ENCODE results near the gene PAEP.
"Not testable (repeated sequence)": the region's sequence is repeated elsewhere in the genome, so short reads cannot be mapped to it uniquely, and the experiment has no call there.

Gene PAEP

DNA sequence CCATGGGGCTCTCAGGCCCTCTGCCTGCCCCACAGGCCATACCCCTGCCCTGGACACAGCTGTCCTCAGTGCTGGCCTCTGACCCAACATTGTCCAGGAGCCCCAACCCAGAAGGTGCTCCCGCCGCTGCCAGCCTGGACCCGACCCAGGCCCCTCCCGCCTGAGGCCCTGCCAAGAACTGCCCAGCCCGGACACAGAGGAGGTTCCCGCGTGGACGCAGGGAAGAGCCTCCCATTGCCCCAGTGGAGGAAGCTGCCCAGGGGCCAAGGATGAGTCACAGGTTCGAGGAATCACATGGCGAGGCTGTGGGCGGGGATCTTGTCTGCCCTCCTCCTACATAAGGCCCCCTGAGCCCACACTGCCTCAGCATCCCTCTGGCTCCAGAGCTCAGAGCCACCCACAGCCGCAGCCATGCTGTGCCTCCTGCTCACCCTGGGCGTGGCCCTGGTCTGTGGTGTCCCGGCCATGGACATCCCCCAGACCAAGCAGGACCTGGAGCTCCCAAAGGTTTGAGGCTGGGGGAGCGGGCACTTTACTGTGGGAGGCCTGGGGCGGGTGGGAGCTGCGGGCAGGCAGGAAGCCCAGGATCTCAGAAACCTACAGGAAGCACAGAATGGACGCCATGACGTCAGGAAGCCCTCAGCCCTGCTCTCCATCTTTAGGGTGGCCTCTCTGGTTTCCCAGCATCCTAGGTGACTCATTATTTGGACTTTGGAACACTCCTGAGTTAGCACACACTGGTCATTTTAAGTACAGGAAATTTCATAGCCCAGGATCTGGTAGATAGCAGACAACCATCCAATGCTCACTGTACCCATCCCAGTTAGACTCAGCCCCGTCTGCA lies at the start of gene PAEP:
PAEP (plus strand) TSS at position 366 of the 844 bp plus-strand sequence.
- Histone ChIP-seq H3K36me3 (ENCODE audit: insufficient read depth, low read length) (no peaks in the 10 kb centered on the region), H3K9me3 (ENCODE audit: control insufficient read depth, insufficient read depth, low read length) (no peaks in the 10 kb centered on the region), H3K9ac (ENCODE audit: low read depth, low read length) (no peak within 1 kb of the TSS), H3K4me1 (ENCODE audit: insufficient read depth, low read length) (no peaks in the 10 kb centered on the region)

DNA sequence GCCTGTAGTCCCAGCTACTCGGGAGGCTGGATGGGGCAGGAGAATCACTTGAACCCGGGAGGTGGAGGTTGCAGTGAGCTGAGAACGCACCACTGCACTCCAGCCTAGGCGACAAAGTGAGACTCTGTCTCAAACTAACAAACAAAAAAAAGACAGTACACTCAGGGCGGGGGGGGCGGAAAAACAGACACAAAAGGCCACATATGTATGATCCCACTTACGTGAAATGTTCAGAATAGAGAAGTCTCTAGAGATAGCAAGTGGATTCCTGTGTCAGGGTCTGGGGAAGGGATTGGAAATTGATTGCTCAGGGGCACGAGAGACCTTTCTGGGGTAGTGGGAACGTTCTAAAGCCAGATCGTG lies 49.3 kb upstream of the PAEP start:
- Histone ChIP-seq H3K9me3 (ENCODE audit: control insufficient read depth, insufficient read depth, low read length) (no peaks in the 10 kb centered on the region; the same call in 1 of the 2 replicates), H3K9ac (ENCODE audit: low read depth, low read length) (no peak overlapping the region), H3K36me3 (ENCODE audit: insufficient read depth, low read length) (no peaks in the 10 kb centered on the region), H3K4me1 (ENCODE audit: insufficient read depth, low read length) (peaks cover 6% of the 10 kb centered on the region; the same call in 1 of the 2 replicates)

DNA sequence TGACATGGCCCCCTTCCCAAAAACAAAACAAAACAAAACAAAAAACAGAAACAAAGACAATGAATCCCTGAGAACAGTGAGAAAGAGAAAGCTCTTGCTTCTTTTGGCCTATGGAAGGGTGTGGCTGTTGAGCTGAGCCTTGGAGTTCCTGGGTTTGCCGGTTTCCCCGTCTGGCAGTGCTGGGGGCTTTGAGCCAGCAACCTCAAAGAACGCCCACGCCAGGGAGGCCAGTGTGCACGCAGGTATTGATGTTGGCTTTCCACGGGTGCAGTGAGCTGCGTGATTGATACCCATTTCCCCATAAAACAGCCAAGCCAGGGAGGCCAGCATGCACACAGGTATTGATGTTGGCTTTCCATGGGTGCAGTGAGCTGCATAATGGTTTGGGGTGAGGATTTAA lies 48.7 kb upstream of the PAEP start:
- Histone ChIP-seq H3K36me3 (ENCODE audit: insufficient read depth, low read length) (no peaks in the 10 kb centered on the region), H3K9me3 (ENCODE audit: control insufficient read depth, insufficient read depth, low read length) (no peaks in the 10 kb centered on the region; the same call in 1 of the 2 replicates), H3K4me1 (ENCODE audit: insufficient read depth, low read length) (peaks cover 6% of the 10 kb centered on the region; the same call in 1 of the 2 replicates), H3K9ac (ENCODE audit: low read depth, low read length) (no peak overlapping the region)

DNA sequence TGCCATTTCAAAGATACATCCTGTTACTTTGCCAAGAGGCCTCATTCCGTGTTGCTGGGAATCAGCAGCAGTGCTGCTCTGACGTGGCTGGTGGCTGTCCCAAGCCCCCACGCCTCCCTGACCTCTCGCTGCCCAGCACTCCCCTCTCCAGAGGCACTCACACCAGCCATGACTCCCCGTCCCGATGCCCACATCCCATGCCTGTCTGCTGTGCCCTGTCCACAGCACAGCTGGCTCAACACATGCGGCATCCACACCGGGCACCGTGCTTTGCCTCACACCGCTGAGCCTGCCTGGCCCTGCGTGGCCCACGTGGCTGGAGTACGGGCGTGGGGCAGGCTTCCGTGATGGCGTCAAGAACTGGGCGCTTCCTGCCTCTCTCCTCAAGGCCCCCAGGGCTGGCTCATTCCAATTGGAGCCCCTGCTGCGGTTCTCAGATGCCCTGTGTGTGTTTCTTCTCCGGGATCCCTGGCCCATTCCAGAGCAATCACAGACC lies 48.2 kb upstream of the PAEP start:
- H3K9me3 ChIP-seq (ENCODE audit: control insufficient read depth, insufficient read depth, low read length): no peaks in the 10 kb centered on the region; the same call in 1 of the 2 replicates
- no peaks in the 10 kb centered on the region for H3K36me3 ChIP-seq (ENCODE audit: insufficient read depth, low read length)
- H3K9ac ChIP-seq (ENCODE audit: low read depth, low read length): no peak overlapping the region
- peaks cover 6% of the 10 kb centered on the region; the same call in 1 of the 2 replicates for H3K4me1 ChIP-seq (ENCODE audit: insufficient read depth, low read length)

DNA sequence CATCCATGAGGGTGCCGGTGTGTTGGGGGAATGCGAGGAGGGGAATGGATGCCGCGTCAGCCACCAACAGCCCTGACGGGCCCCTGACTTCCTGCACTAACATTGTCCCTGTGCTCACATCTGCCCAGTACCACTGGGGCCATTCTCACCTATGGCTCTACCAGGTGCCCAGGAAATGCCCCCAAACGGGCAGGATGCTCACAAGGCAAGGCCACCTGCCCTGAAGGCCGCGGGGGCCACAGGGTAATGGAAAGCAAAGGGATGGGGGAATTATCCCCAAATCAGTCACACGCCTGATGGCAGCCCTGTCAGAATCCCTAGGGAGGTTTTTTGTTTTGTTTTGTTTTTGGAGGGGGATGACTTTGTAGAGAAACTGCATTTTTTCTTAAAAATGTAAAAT lies 47.6 kb upstream of the PAEP start:
- not testable (repeated sequence) for H3K9ac ChIP-seq (ENCODE audit: low read depth, low read length); H3K4me1 ChIP-seq (ENCODE audit: insufficient read depth, low read length); H3K36me3 ChIP-seq (ENCODE audit: insufficient read depth, low read length); H3K9me3 ChIP-seq (ENCODE audit: control insufficient read depth, insufficient read depth, low read length)

DNA sequence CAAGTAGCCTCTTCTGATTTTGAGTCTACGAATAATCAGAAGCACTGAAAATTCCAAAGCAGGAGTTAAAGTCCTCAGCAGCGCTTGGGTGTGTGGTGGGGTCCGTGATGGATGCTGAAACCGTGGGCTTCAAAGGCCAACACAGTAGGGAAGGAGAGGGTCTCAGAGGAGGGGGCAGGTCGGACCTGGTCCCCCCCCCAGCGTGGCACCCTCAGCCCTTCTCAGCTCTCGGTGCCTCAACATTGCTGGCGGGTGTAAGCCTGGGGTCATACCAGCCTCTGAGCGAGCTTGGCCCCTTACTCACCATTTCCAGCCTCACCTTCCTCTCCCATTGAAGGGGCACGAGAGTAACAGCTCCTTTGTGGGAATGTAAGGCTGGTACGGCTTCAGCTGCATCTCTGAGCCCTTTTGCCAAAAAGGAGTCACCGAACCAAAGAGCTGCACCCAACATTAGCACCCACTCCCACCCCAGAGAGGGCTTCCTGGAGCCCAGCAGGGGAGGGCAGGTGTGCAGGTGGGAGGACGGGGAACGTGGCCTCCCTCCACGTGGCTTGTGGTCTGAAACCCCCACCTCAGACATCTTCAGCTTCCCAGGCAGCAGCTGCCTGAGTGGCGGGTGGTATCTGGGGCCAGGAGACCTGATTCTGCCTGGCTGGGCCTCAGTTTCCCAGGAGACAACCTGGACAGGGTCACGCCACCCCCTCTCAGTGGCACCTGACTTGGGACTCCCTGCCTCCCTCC lies 47.0 kb upstream of the PAEP start:
- Histone ChIP-seq H3K36me3 (ENCODE audit: insufficient read depth, low read length) (no peaks in the 10 kb centered on the region), H3K9me3 (ENCODE audit: control insufficient read depth, insufficient read depth, low read length) (no peaks in the 10 kb centered on the region), H3K4me1 (ENCODE audit: insufficient read depth, low read length) (peaks cover 6% of the 10 kb centered on the region; the same call in 1 of the 2 replicates), H3K9ac (ENCODE audit: low read depth, low read length) (no peak overlapping the region)

DNA sequence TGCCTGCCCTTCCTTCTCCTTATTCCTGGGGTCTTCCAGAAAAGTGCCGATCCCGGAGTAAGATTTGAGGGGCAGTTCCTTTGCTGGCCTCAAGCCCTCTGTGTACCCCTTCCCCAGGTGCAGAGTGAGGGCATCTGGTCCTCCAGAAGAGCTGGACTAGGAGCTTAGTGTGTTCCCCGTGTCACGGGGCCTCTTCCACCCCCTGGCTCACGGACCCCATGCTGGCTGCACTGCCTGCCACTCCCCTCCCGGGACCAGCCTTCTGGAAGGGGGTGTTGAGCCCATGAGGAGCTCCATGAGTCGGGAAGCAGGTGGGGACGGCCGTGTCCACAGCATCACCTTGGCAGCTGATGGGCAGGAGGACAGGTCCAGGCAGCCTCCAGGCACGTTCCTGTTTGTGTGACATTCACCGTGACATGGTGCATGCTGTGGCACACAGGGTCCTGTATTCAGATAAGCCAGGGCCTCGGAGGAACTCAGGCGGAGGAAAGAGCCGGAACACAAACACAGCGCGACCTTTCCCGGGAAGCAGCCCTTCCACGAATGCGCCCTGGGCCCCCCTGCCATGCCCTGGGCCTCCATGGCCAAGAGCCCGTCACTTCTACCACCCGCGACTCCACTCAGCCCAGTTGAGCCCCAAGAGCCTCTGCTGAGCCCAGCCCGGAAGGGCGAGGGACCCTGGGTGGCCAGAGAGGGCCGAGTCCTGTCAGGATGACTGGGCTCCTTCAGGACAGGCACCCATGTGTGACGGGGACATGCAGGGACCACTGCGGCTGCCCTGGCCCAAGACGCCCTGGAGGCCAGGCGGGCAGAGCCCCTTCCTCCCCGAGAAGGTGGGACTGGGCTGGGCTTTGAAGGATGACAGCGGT lies 46.2 kb upstream of the PAEP start:
- H3K9me3 ChIP-seq (ENCODE audit: control insufficient read depth, insufficient read depth, low read length): no peaks in the 10 kb centered on the region
- no peaks in the 10 kb centered on the region for H3K36me3 ChIP-seq (ENCODE audit: insufficient read depth, low read length)
- H3K4me1 ChIP-seq (ENCODE audit: insufficient read depth, low read length): peaks cover 6% of the 10 kb centered on the region; the same call in 1 of the 2 replicates
- no peak overlapping the region for H3K9ac ChIP-seq (ENCODE audit: low read depth, low read length)

DNA sequence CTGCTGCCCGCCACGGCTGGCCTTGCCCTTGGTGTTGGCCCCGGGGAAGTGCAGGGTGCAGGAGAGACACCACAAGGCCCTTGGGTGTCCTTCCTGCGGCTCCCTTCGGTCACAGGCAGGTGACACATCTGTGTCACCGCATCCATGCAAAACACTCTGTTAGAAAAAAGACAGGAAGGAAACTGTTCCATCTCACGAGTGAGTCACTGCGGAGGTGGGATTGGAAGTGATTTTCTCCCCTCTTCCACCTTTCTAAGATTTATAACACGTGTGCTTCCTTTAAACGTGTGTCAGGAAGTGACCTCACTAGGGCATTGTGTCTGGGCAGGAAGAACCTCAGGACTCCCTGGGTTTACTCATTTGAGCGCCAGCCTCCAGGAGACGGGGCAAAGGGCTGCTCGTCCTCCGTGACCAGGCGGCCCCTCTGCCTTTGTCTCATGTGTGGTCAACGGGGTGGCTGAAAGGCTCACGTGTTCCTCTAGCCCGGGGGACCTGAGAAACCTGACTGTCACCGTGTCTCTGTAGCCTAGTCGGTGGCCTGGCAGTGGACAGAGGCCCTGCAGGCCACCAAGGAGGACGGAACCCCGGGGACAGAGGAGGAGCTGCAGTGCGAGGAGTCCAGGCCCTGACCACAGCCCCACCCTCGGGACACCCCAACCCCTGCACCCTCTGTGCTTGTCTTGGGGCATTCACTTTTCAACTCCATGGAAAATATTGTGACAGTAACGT lies 45.3 kb upstream of the PAEP start:
- Histone ChIP-seq H3K9ac (ENCODE audit: low read depth, low read length) (no peak overlapping the region), H3K9me3 (ENCODE audit: control insufficient read depth, insufficient read depth, low read length) (no peaks in the 10 kb centered on the region), H3K36me3 (ENCODE audit: insufficient read depth, low read length) (no peaks in the 10 kb centered on the region), H3K4me1 (ENCODE audit: insufficient read depth, low read length) (peaks cover 6% of the 10 kb centered on the region; the same call in 1 of the 2 replicates)

DNA sequence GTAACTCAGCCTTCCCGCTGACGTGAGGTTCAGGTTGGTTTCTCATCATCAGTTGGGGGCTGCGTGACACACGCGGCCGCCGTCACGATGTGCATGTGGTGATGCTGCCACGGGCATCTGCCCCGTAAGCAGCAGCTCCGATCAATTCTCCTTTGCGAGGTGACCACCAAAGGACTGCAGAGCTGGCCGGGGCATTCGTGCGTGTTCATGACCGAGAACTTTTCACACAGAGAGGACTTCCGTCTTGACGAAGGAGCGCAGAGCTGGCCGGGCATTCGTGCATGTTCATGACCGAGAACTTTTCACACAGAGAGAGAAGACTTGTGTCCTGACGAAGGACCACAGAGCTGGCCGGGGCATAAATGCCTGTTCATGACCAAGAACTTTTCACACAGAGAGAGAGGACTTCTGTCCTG lies 44.1 kb upstream of the PAEP start:
- H3K9me3 ChIP-seq (ENCODE audit: control insufficient read depth, insufficient read depth, low read length): no peaks in the 10 kb centered on the region
- H3K36me3 ChIP-seq (ENCODE audit: insufficient read depth, low read length): no peaks in the 10 kb centered on the region
- H3K4me1 ChIP-seq (ENCODE audit: insufficient read depth, low read length): peaks cover 9% of the 10 kb centered on the region; the same call in 1 of the 2 replicates
- H3K9ac ChIP-seq (ENCODE audit: low read depth, low read length): no peak overlapping the region

DNA sequence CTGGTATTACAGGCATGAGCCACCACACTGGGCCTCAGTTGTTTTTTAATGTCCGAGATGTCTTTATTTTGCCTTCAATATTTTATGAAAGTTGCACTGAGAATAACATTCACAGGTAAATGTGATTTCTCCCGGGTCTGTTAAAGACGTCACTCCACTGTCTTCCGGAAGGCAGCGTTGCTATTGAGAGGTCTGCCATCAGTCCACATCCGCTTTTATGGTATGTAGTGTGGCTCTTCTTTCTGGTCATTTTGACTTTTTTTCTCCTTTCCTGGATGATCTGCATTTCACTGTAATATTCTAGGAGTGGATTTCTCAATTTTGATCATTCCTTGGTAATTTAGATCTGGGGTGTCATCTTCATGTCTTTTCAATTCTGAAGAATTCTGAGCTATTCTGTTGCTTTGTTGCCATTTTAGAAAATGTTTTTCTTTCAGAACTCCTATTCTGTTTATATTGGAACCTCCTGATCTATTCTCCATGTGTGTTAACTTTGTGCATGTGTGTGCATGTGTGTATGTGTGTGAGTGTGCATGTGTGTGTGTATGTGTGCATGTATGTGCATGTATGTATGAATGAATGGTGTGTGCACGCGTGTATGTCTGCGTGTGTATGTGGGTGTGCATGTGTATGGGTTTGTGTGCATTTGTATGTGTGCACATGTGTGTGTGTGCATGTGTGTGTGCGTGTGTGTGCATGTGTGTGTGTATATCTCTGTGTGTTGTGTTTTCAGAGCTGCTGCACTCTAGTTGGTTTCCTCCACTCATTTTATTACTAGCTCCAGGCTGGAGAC lies 42.2 kb upstream of the PAEP start:
- Histone ChIP-seq H3K9me3 (ENCODE audit: control insufficient read depth, insufficient read depth, low read length) (no peaks in the 10 kb centered on the region), H3K36me3 (ENCODE audit: insufficient read depth, low read length) (no peaks in the 10 kb centered on the region), H3K4me1 (ENCODE audit: insufficient read depth, low read length) (peaks cover 6% of the 10 kb centered on the region; the same call in 1 of the 2 replicates), H3K9ac (ENCODE audit: low read depth, low read length) (no peak overlapping the region)

DNA sequence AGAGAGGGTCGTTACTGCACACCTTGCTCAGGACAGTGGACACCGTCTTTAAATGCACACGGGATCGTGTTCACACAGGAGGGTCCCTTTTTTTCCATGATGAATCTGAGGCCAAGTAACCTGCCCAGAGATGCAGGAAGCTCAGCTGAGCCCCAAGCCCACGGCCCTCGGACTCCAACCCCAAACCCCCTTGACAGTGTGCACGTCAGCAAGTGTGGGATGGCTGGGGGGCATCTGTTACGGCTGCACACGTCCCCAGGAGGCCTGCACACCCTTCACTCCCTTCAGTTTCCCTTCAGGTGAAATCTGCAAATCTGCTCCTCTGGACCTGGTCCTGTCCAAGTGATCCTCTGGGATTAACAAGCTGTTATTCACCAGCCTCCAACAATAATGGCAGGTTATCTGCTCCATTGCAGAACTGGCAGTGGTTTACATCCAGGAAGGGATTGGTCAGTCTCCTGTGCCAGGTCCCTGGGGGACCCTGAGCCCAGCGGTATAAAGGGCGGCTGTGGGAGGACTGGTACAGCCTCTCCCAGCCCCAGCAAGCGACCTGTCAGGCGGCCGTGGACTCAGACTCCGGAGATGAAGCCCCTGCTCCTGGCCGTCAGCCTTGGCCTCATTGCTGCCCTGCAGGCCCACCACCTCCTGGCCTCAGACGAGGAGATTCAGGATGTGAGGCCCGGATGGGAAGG lies 40.5 kb upstream of the PAEP start, which contains the start of gene LCN1:
LCN1 (plus strand) TSS at position 525 of the 692 bp plus-strand sequence; CDS start at position 583, 58 bp downstream.
- Histone ChIP-seq H3K9ac (ENCODE audit: low read depth, low read length) (no peak within 1 kb of the TSS), H3K36me3 (ENCODE audit: insufficient read depth, low read length) (no peaks in the 10 kb centered on the region), H3K9me3 (ENCODE audit: control insufficient read depth, insufficient read depth, low read length) (no peaks in the 10 kb centered on the region), H3K4me1 (ENCODE audit: insufficient read depth, low read length) (peaks cover 6% of the 10 kb centered on the region; the same call in 1 of the 2 replicates)

DNA sequence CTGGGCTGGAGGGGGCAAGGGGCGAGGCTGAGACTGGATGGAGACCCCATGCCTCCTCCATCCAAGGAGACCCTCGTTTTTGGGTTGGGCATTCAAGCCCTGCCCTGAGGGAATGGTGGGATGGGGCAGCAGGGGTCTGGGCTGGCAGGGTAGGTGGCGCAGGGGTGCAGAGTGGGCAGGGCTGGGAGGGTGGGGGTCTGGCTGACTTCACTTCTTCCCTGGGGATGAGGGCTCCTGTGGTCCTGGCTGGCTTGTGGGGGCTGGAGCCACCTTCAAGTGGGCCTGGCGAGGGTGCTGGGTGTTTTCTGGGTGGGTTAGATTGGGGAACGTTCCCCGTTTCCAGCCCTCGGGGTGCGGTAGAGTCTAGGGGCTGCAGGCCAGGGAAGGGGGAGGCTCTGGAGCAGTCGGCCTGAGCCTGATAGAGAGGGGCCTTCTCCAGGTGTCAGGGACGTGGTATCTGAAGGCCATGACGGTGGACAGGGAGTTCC lies 39.9 kb upstream of the PAEP start:
- no peaks in the 10 kb centered on the region for H3K36me3 ChIP-seq (ENCODE audit: insufficient read depth, low read length)
- no peaks in the 10 kb centered on the region for H3K9me3 ChIP-seq (ENCODE audit: control insufficient read depth, insufficient read depth, low read length)
- H3K4me1 ChIP-seq (ENCODE audit: insufficient read depth, low read length): peaks cover 6% of the 10 kb centered on the region; the same call in 1 of the 2 replicates
- no peak overlapping the region for H3K9ac ChIP-seq (ENCODE audit: low read depth, low read length)
